Body of pancreas (tissue), 4 donors: Measurements from ENCODE around the gene TRPV6.

ENCODE experiments used
- POLR2A ChIP-seq, 3 donors: fragments of 450-650 bp; IDR thresholded peaks; one replicate each; pipeline ENCODE4 v1.6.1; 2016; ENCODE audit warnings: antibody characterized with exemption in 3 of 3, mild to moderate bottlenecking in 2 of 3
- TF ChIP-seq, protein P1 (sequence below), 7 experiments: fragments of 450-650 bp in 4 of 7; fragments of 200-600 bp in 3 of 7; sonication (generic) in 3 of 7; IDR thresholded peaks; one replicate each; pipeline ENCODE4 v1.5.1; 2016 to 2019; ENCODE audit warnings: antibody characterized with exemption in 7 of 7

DNA sequence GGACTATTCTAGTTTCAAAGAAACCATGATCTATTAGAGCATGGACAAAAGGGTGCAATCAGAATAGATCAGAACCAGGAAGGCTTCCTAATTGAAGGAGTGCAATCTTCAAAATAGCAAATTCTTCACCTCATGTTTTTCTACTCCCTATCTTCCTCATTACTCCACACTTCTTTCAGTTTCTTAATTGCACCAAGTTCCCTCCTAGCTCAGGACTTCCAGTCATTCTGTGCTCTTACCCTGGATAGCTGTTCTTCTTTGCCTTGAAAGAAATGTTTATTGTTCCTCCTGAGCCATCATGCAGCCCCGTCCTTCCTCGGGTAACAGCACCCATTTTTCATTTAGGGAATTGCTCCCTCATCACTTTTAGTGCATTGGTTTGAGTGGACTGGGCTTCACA lies 24.9 kb upstream of the TRPV6 start:
- TF ChIP-seq, protein P1, sequence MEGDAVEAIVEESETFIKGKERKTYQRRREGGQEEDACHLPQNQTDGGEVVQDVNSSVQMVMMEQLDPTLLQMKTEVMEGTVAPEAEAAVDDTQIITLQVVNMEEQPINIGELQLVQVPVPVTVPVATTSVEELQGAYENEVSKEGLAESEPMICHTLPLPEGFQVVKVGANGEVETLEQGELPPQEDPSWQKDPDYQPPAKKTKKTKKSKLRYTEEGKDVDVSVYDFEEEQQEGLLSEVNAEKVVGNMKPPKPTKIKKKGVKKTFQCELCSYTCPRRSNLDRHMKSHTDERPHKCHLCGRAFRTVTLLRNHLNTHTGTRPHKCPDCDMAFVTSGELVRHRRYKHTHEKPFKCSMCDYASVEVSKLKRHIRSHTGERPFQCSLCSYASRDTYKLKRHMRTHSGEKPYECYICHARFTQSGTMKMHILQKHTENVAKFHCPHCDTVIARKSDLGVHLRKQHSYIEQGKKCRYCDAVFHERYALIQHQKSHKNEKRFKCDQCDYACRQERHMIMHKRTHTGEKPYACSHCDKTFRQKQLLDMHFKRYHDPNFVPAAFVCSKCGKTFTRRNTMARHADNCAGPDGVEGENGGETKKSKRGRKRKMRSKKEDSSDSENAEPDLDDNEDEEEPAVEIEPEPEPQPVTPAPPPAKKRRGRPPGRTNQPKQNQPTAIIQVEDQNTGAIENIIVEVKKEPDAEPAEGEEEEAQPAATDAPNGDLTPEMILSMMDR (IDR thresholded peaks at IDR 0.05) = no peak
- no peak for TF ChIP-seq POLR2A (IDR thresholded peaks at IDR 0.05)
